Testis (tissue), 3 donors: ENCODE data around the gene ZNF76. TPM values are rescaled to one million over a fixed set of nuclear protein-coding genes. Genes with fewer than 3 reads are reported as not detected.
A peak's percentile ranks its signal among the peaks of the same experiment; 100 is the strongest.

Source experiments
- DNase-seq: peaks from one replicate; pipeline ENCODE4 v3.0.0-alpha.2; 2019
- H3K27ac ChIP-seq, 2 donors: fragments of 200-600 bp; sonication (generic); one replicate each; pipeline ENCODE4 v1.5.1; 2019
- H3K27me3 ChIP-seq: fragments of 200-600 bp; sonication (generic); one replicate; pipeline ENCODE4 v1.5.1; 2019
- H3K36me3 ChIP-seq: fragments of 200-600 bp; sonication (generic); one replicate; pipeline ENCODE4 v1.5.1; 2017; ENCODE audit warnings: low read depth; ENCODE audit errors: missing control alignments
- H3K4me1 ChIP-seq: fragments of 200-600 bp; sonication (generic); one replicate; pipeline ENCODE4 v1.5.1; 2019
- H3K4me3 ChIP-seq, 2 donors: fragments of 200-600 bp; sonication (generic); one replicate each; pipeline ENCODE4 v1.5.1; 2017 to 2019
- H3K9me3 ChIP-seq: fragments of 200-600 bp; sonication (generic); one replicate; pipeline ENCODE4 v1.5.1; 2017
- CTCF ChIP-seq, 3 experiments: fragments of 450-650 bp in 2 of 3; fragments of 200-600 bp in 1 of 3; sonication (generic) in 1 of 3; IDR thresholded peaks; one replicate each; pipeline ENCODE4 v1.5.1; 2016 to 2019; ENCODE audit warnings: antibody characterized with exemption in 3 of 3, mild to moderate bottlenecking in 2 of 3, moderate library complexity in 1 of 3
- POLR2A ChIP-seq: fragments of 450-650 bp; IDR thresholded peaks from one replicate; pipeline ENCODE4 v1.6.1; 2017; ENCODE audit warnings: antibody characterized with exemption, mild to moderate bottlenecking, moderate library complexity
- WGBS, 2 donors: methylation state at CpG; one replicate each; pipeline ENCODE4 v1.1.5; 2018; 5-methylcytosine and 5-hydroxymethylcytosine counted together
- intact Hi-C: fragments of 100-400 bp; cut with DNase I; formaldehyde crosslinking; loops from one replicate; pipeline ENCODE4 v1.15.1; 2023; ENCODE audit warnings: low total_unique reads
- polyA plus RNA-seq: library from polyadenylated mRNA; stranded (reverse); fragments of 350-450 nt; fragmentation: Illumina TruSeq; extraction: RNeasy Lipid Tissue Mini Kit (QIAGEN cat#74804); gene quantifications from one replicate; pipeline ENCODE4 v1.2.3, GENCODE V29; 2014; ENCODE audit warnings: low read depth, low replicate concordance; ENCODE audit not compliant: insufficient read depth
- total RNA-seq, 2 donors: library from RNA; depleted of rRNA; stranded (reverse); fragments of >200 nt; gene quantifications; one replicate each; pipeline ENCODE4 v1.2.3, GENCODE V29; 2016

ZNF76 gene
- total and polyA plus RNA-seq, 3 donors from 2014 or later, result 76.9 to 97.3 (median 81.3) TPM

GRCh38 chr6:35288834-35289233, 29.3 kb downstream of the ZNF76 start:
- TF ChIP-seq CTCF (IDR thresholded peaks at IDR 0.05) (no peak), POLR2A (no peak)
- 71 to 72% methylated on average over 4 of the region's 4 CpGs for WGBS, 2 donors
- no peaks in the 10 kb centered on the region for H3K4me1 ChIP-seq

GRCh38 chr6:35291491-35291890, 32.0 kb downstream of the ZNF76 start:
- WGBS, 2 donors, result 93 to 95% methylated on average over 12 to 13 of the region's 13 CpGs
- TF ChIP-seq POLR2A (no peak), CTCF (IDR thresholded peaks at IDR 0.05) (no peak)
- Histone ChIP-seq H3K36me3 (no peaks in the 10 kb centered on the region), H3K27me3 (no peaks in the 10 kb centered on the region), H3K9me3 (no peaks in the 10 kb centered on the region), H3K4me3 (no peak overlapping the region), H3K27ac (no peak overlapping the region), H3K4me1 (no peaks in the 10 kb centered on the region)
- intact Hi-C loops, result no loop called here
- DNase-seq, result no peak

More at GRCh38 chr6:35288834-35289233, 29.3 kb downstream of the ZNF76 start:
- no peak overlapping the region for H3K27ac ChIP-seq
- intact Hi-C loops, result no loop called here
- H3K27me3 ChIP-seq, result no peaks in the 10 kb centered on the region
- no peaks in the 10 kb centered on the region for H3K36me3 ChIP-seq
- no peak for DNase-seq
- H3K9me3 ChIP-seq, result no peaks in the 10 kb centered on the region
- no peak overlapping the region for H3K4me3 ChIP-seq

GRCh38 chr6:35292494-35292893, 33.0 kb downstream of the ZNF76 start:
- H3K27ac ChIP-seq, result no peak overlapping the region
- no peak for DNase-seq
- no peaks in the 10 kb centered on the region for H3K4me1 ChIP-seq
- H3K36me3 ChIP-seq, result no peaks in the 10 kb centered on the region
- no peak overlapping the region for H3K4me3 ChIP-seq
- 75 to 78% methylated on average over 14 to 15 of the region's 15 CpGs for whole genome bisulfite sequencing, 2 donors
- no peak for TF ChIP-seq CTCF (IDR thresholded peaks at IDR 0.05)
- TF ChIP-seq POLR2A, result no peak
- no peaks in the 10 kb centered on the region for H3K9me3 ChIP-seq
- intact Hi-C loops, result no loop called here
- no peaks in the 10 kb centered on the region for H3K27me3 ChIP-seq

GRCh38 chr6:35293681-35294080, 34.1 kb downstream of the ZNF76 start:
- Histone ChIP-seq H3K36me3 (no peaks in the 10 kb centered on the region), H3K27ac (no peak overlapping the region), H3K4me3 (no peak overlapping the region), H3K4me1 (peaks cover 4% of the 10 kb centered on the region), H3K9me3 (no peaks in the 10 kb centered on the region), H3K27me3 (no peaks in the 10 kb centered on the region)
- intact Hi-C loops, result no loop called here
- 85 to 88% methylated on average over 9 of the region's 9 CpGs for WGBS, 2 donors
- TF ChIP-seq POLR2A (no peak), CTCF (IDR thresholded peaks at IDR 0.05) (no peak)
- no peak for DNase-seq

- H3K27ac ChIP-seq, result no peak overlapping the region
- intact Hi-C loops, result no loop called here
- 66 to 67% methylated on average over 10 of the region's 10 CpGs for WGBS, 2 donors
- TF ChIP-seq POLR2A (no peak), CTCF (IDR thresholded peaks at IDR 0.05) (peak; percentile 11 to 54 (median 48))
- peaks cover 4% of the 10 kb centered on the region for H3K4me1 ChIP-seq
- DNase-seq, result peak; percentile 44
- no peaks in the 10 kb centered on the region for H3K36me3 ChIP-seq
- H3K4me3 ChIP-seq, result no peak overlapping the region
- no peaks in the 10 kb centered on the region for H3K9me3 ChIP-seq
- H3K27me3 ChIP-seq, result no peaks in the 10 kb centered on the region
Measured at GRCh38 chr6:35294308-35294945, 34.9 kb downstream of the ZNF76 start.
